CMK (cell line): Measurements from ENCODE around the gene SCOC.
A peak's percentile ranks its signal among the peaks of the same experiment; 100 is the strongest.

Experiments used
- DNase-seq: peaks from one replicate; pipeline ENCODE4 v3.0.0-alpha.2; 2010; ENCODE audit warnings: low read depth

Gene SCOC

GRCh38 chr4:140373328-140374129 lies at the start of gene SCOC:
TSS of gene SCOC (plus strand) at chr4:140373646. CDS start at chr4:140379171, 5,525 bp downstream.
- peak; percentile 93 for DNase-seq

GRCh38 chr4:140326395-140326993 lies 47.0 kb upstream of the SCOC start:
- no peak for DNase-seq

GRCh38 chr4:140330311-140330900 lies 43.0 kb upstream of the SCOC start:
- no peak for DNase-seq

- peak; percentile 31 for DNase-seq
Measured at GRCh38 chr4:140331245-140331644, 42.2 kb upstream of the SCOC start.

- DNase-seq, result peak; percentile 43
Measured at GRCh38 chr4:140331876-140332275, 41.6 kb upstream of the SCOC start.

- no peak for DNase-seq
Measured at GRCh38 chr4:140332734-140333133, 40.7 kb upstream of the SCOC start.

GRCh38 chr4:140333523-140333922 lies 39.9 kb upstream of the SCOC start:
- DNase-seq, result no peak

- DNase-seq, result no peak
Measured at GRCh38 chr4:140335076-140335475, 38.4 kb upstream of the SCOC start.

GRCh38 chr4:140336730-140337129 lies 36.7 kb upstream of the SCOC start:
- no peak for DNase-seq

- no peak for DNase-seq
Measured at GRCh38 chr4:140342620-140343019, 30.8 kb upstream of the SCOC start.

- DNase-seq, result no peak
Measured at GRCh38 chr4:140343303-140343702, 30.1 kb upstream of the SCOC start.

- DNase-seq, result no peak
Measured at GRCh38 chr4:140344101-140344500, 29.3 kb upstream of the SCOC start.

- no peak for DNase-seq
Measured at GRCh38 chr4:140344621-140345020, 28.8 kb upstream of the SCOC start.

GRCh38 chr4:140346136-140346535 lies 27.3 kb upstream of the SCOC start:
- DNase-seq, result no peak

- no peak for DNase-seq
Measured at GRCh38 chr4:140349816-140350215, 23.6 kb upstream of the SCOC start.

GRCh38 chr4:140351093-140352075 lies 22.1 kb upstream of the SCOC start:
- DNase-seq, result no peak

GRCh38 chr4:140353786-140354185 lies 19.7 kb upstream of the SCOC start:
- DNase-seq, result no peak

- DNase-seq, result no peak
Measured at GRCh38 chr4:140355288-140355687, 18.2 kb upstream of the SCOC start.

GRCh38 chr4:140357868-140358267 lies 15.6 kb upstream of the SCOC start:
- no peak for DNase-seq

GRCh38 chr4:140358281-140358680 lies 15.2 kb upstream of the SCOC start:
- DNase-seq, result peak; percentile 36

- peak; percentile 54 for DNase-seq
Measured at GRCh38 chr4:140359562-140360427, 13.7 kb upstream of the SCOC start.
